NCI-H146 treated with DMSO at 0.1 percent for 48 hours (cell line): ENCODE results near the gene JAK2.

Experiments
- DNase-seq: peaks from one replicate; lab custom pipeline; 2025; ENCODE audit not compliant: unreplicated experiment; lab: John Stamatoyannopoulos, UW

The JAK2 gene

DNA sequence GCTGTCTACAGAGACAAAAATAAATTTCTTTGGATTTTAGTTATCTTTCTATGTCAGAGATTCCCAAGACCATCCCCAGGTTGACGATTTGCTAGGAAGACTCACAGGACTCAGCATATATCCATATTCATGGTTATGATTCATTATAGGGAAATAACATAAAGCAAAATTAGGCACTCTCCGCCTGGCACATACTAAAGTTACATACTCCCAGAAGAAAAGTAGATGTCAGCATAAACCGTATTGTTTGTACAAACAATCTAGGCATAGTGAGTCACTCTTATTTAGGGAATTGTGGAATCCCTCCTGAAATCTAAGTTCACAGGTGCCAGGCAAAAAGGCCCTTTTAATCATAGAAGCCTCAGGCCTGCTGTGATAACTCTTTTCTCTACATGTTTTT is 137.4 kb downstream of the JAK2 start:
- no peak for DNase-seq

DNA sequence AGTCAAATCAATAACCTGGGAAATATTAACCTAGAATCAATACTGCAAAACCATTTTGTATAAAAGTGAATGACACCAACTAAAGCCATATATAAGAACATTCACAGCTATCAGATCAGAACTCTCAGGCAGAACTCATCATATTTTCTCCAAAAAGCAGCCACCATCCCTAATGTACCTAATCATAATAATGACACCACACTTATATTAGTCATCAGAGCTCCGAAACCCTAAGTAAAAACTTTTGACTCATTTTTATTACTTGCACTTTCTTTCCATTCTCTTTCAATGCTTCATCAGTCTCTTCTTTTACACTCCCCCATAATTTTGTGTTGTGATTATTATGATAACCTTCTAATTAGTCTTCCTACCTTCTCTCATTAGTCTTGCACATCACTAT is 155.1 kb downstream of the JAK2 start:
- no peak for DNase-seq

DNA sequence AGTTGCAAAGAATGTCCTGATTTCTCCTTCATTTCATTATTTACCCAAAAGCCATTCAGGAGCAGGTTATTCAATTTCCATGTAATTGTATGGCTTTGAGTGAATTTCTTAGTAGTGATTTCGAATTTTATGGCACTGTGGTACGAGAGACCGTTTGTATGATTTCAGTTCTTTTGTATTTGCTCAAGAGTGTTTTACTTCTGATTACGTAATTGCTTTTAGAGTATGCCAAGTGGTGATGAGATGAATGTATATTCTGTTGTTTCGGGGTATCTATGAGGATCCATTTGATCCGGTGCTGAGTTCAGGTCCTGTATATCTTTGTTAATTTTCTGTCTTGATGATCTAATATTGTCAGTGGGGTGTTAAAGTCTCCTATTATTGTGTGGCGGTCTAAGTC is 159.1 kb downstream of the JAK2 start:
- DNase-seq = no peak

DNA sequence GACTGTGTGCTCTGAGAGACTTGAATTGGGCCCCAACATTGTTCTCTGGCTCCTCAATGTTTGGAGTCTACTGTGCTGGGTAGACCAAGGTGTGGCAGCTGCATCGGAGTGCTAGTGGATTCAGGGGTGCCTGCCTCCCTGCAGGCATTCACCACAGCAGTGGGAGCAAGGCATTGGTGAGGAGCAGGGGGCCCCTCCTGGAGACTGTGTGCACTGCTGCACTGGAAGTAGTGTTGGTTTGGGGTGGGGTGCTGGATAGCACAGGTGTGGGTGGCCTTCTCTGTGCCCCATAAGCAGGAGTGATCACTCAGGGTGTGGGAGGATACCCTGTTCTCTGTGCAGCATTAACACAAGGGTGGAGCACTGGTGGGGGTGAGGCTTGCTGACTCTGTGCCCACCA is 161.2 kb downstream of the JAK2 start:
- no peak for DNase-seq
